Measurements from ENCODE around the gene SYS1. TPM values are rescaled to one million over a fixed set of nuclear protein-coding genes. Genes with fewer than 3 reads are reported as not detected.
A peak's percentile ranks its signal among the peaks of the same experiment; 100 is the strongest.

SYS1 gene
- polyA plus RNA-seq, 1 of the 3 experiments (the other 2 are of a cell fraction), result 26.5 TPM

DNA sequence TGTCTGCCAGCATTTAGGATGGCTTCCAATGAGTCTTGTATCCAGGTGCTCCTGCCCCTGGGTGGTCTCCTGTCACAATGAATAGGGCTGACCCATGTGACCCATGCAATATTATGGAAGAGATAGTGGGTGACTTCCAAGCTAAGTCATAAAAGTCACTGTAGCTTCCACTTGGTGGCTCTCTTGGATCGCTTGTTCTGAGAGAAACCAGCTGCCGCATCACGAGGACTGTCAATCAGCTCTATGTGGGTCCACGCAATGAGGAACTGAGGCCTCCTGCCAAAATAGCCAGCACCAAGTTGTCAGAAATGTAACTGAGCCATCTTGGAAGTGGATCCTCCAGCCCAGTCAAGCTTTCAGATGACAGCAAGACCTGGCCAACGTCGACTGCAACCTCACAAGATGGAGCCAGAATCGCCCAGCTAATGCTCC, 40.0 kb upstream of the SYS1 start:
- Histone ChIP-seq H3K4me2 (no peak overlapping the region), H2AFZ (ENCODE audit: low read depth) (no peak overlapping the region), H3K36me3 (replicated peaks in 1 of 2; ENCODE audit: control insufficient read depth in 1 of 2, insufficient read depth in 2 of 2, low read length in 1 of 2) (peaks cover 7 to 16% of the 10 kb centered on the region in 2 experiments), H3K9ac (no peak overlapping the region), H3K27me3 (ENCODE audit: insufficient read depth) (no peaks in the 10 kb centered on the region), H3K9me2 (no peaks in the 10 kb centered on the region), H3K4me3 (ENCODE audit: low read depth in 2 of 2, low read length in 1 of 2) (no peak overlapping the region), H3K27ac (ENCODE audit: low read depth in 2 of 2, low read length in 1 of 2) (no peak overlapping the region), H3K79me2 (ENCODE audit: insufficient read depth) (no peaks in the 10 kb centered on the region), H3K4me1 (ENCODE audit: control insufficient read depth in 1 of 2, insufficient read depth in 2 of 2, low read depth in 1 of 2, low read length in 1 of 2) (peaks cover 0 to 8% of the 10 kb centered on the region in 2 experiments; a peak in 1 of 4 replicates), H4K20me1 (ENCODE audit: insufficient read depth) (no peaks in the 10 kb centered on the region), H3F3A (replicated peaks; ENCODE audit: insufficient read depth) (peaks cover 4% of the 10 kb centered on the region), H3K9me3 (no peaks in the 10 kb centered on the region)
- ChIA-PET CTCF (interaction anchor here (0.6 to 9.8 kb wide), 9 partner anchors 21 to 449 kb away, joined by 3 to 122 read pairs (median 54); partner anchors contain the start of gene SYS1), POLR2A (interaction anchor here (0.9 kb wide), 1 partner anchor 114 kb away, joined by 3 read pairs; no protein-coding TSS in a partner anchor)
- 95% methylated on average over 6 of the region's 7 CpGs for WGBS (ENCODE audit: low lambda C conversion rate)
- DNase-seq, result no peak
- TF ChIP-seq RCOR1 (IDR thresholded peaks at IDR 0.05; ENCODE audit: low read length), result no peak
- TF ChIP-seq, protein P1, sequence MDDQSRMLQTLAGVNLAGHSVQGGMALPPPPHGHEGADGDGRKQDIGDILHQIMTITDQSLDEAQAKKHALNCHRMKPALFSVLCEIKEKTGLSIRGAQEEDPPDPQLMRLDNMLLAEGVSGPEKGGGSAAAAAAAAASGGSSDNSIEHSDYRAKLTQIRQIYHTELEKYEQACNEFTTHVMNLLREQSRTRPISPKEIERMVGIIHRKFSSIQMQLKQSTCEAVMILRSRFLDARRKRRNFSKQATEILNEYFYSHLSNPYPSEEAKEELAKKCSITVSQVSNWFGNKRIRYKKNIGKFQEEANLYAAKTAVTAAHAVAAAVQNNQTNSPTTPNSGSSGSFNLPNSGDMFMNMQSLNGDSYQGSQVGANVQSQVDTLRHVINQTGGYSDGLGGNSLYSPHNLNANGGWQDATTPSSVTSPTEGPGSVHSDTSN (IDR thresholded peaks at IDR 0.05), result peak; percentile 64
- TF ChIP-seq, protein P2, sequence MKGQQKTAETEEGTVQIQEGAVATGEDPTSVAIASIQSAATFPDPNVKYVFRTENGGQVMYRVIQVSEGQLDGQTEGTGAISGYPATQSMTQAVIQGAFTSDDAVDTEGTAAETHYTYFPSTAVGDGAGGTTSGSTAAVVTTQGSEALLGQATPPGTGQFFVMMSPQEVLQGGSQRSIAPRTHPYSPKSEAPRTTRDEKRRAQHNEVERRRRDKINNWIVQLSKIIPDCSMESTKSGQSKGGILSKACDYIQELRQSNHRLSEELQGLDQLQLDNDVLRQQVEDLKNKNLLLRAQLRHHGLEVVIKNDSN (IDR thresholded peaks at IDR 0.05; ENCODE audit: borderline replicate concordance, low read depth), result no peak
- TF ChIP-seq ZBTB33 (IDR thresholded peaks at IDR 0.05; ENCODE audit: borderline replicate concordance, low read depth), result no peak
- TF ChIP-seq, protein P3, sequence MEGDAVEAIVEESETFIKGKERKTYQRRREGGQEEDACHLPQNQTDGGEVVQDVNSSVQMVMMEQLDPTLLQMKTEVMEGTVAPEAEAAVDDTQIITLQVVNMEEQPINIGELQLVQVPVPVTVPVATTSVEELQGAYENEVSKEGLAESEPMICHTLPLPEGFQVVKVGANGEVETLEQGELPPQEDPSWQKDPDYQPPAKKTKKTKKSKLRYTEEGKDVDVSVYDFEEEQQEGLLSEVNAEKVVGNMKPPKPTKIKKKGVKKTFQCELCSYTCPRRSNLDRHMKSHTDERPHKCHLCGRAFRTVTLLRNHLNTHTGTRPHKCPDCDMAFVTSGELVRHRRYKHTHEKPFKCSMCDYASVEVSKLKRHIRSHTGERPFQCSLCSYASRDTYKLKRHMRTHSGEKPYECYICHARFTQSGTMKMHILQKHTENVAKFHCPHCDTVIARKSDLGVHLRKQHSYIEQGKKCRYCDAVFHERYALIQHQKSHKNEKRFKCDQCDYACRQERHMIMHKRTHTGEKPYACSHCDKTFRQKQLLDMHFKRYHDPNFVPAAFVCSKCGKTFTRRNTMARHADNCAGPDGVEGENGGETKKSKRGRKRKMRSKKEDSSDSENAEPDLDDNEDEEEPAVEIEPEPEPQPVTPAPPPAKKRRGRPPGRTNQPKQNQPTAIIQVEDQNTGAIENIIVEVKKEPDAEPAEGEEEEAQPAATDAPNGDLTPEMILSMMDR (IDR thresholded peaks at IDR 0.05), result peak; percentile 31; the same call in 1 of the 2 replicates
- peak; percentile 34; the same call in 1 of the 2 replicates for TF ChIP-seq SMC3 (IDR thresholded peaks at IDR 0.05; ENCODE audit: low read depth, low read length)
- TF ChIP-seq TEAD4 (IDR thresholded peaks at IDR 0.05; ENCODE audit: borderline replicate concordance, insufficient read depth), result no peak
- TF ChIP-seq, protein P4, sequence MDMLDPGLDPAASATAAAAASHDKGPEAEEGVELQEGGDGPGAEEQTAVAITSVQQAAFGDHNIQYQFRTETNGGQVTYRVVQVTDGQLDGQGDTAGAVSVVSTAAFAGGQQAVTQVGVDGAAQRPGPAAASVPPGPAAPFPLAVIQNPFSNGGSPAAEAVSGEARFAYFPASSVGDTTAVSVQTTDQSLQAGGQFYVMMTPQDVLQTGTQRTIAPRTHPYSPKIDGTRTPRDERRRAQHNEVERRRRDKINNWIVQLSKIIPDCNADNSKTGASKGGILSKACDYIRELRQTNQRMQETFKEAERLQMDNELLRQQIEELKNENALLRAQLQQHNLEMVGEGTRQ (IDR thresholded peaks at IDR 0.05; ENCODE audit: borderline replicate concordance, low read depth, low read length), result no peak
- no peak for TF ChIP-seq GABPA (IDR thresholded peaks at IDR 0.05; ENCODE audit: low read depth)
- no peak for TF ChIP-seq TAF1 (IDR thresholded peaks at IDR 0.05; ENCODE audit: borderline replicate concordance, low read depth, low read length)
- TF ChIP-seq RAD21 (IDR thresholded peaks at IDR 0.05; ENCODE audit: low read length), result peak; percentile 65
- no peak for TF ChIP-seq TCF12 (IDR thresholded peaks at IDR 0.05)
- no peak for TF ChIP-seq FOSL2 (IDR thresholded peaks at IDR 0.05; ENCODE audit: borderline replicate concordance, low read depth)
- no peak for TF ChIP-seq RXRA (IDR thresholded peaks at IDR 0.05; ENCODE audit: borderline replicate concordance, low read depth)
- no peak for TF ChIP-seq GATA2 (CRISPR knock-in tag; IDR thresholded peaks at IDR 0.05)
- no peak for TF ChIP-seq SIN3A (IDR thresholded peaks at IDR 0.05; ENCODE audit: borderline replicate concordance, low read depth, low read length)
- no peak for TF ChIP-seq REST (IDR thresholded peaks at IDR 0.05; ENCODE audit: low read depth, low read length)
